Neuron (in vitro differentiated cells): ENCODE measurements around the gene SELP.

ENCODE experiments used
- H2AFZ ChIP-seq: one replicate; pipeline ENCODE4 v1.6.1; 2013; ENCODE audit warnings: low read depth, mild to moderate bottlenecking, inconsistent platforms, low read length, moderate library complexity
- H3K27me3 ChIP-seq: one replicate; pipeline ENCODE4 v1.6.1; 2013; ENCODE audit warnings: low read length; ENCODE audit not compliant: insufficient read depth
- H3K36me3 ChIP-seq: one replicate; pipeline ENCODE4 v1.6.1; 2013; ENCODE audit warnings: low read length; ENCODE audit not compliant: insufficient read depth
- H3K4me1 ChIP-seq: one replicate; pipeline ENCODE4 v1.6.1; 2013; ENCODE audit warnings: low read length; ENCODE audit not compliant: insufficient read depth
- H3K4me3 ChIP-seq: 2 replicates; pipeline ENCODE4 v1.5.1; 2013; ENCODE audit warnings: mild to moderate bottlenecking, low read length, moderate library complexity
- H3K9me3 ChIP-seq: one replicate; pipeline ENCODE4 v1.6.1; 2013; ENCODE audit warnings: low read length

The SELP gene

GRCh38 chr1:169608226-169608625 is 21.7 kb downstream of the SELP start:
- Histone ChIP-seq H3K4me1 (no peaks in the 10 kb centered on the region), H3K9me3 (no peaks in the 10 kb centered on the region), H2AFZ (no peak overlapping the region), H3K36me3 (no peaks in the 10 kb centered on the region), H3K4me3 (no peak overlapping the region), H3K27me3 (no peaks in the 10 kb centered on the region)

GRCh38 chr1:169604781-169605560 is 25.0 kb downstream of the SELP start:
- Histone ChIP-seq H3K4me1 (no peaks in the 10 kb centered on the region), H3K27me3 (no peaks in the 10 kb centered on the region), H3K36me3 (no peaks in the 10 kb centered on the region), H3K4me3 (no peak overlapping the region), H2AFZ (no peak overlapping the region), H3K9me3 (no peaks in the 10 kb centered on the region)

- H3K36me3 ChIP-seq = no peaks in the 10 kb centered on the region
- no peaks in the 10 kb centered on the region for H3K9me3 ChIP-seq
- no peak overlapping the region for H2AFZ ChIP-seq
- no peak overlapping the region for H3K4me3 ChIP-seq
- no peaks in the 10 kb centered on the region for H3K4me1 ChIP-seq
- H3K27me3 ChIP-seq = no peaks in the 10 kb centered on the region
Observed at GRCh38 chr1:169601096-169601881, 28.6 kb downstream of the SELP start.

- Histone ChIP-seq H3K27me3 (no peaks in the 10 kb centered on the region), H3K4me3 (no peak overlapping the region), H2AFZ (no peak overlapping the region), H3K36me3 (no peaks in the 10 kb centered on the region), H3K4me1 (no peaks in the 10 kb centered on the region), H3K9me3 (no peaks in the 10 kb centered on the region)
Observed at GRCh38 chr1:169595764-169596711, 33.9 kb downstream of the SELP start.

- Histone ChIP-seq H3K36me3 (no peaks in the 10 kb centered on the region), H3K4me1 (no peaks in the 10 kb centered on the region), H3K9me3 (no peaks in the 10 kb centered on the region), H2AFZ (no peak overlapping the region), H3K27me3 (no peaks in the 10 kb centered on the region), H3K4me3 (no peak overlapping the region)
Observed at GRCh38 chr1:169594391-169594790, 35.5 kb downstream of the SELP start.

GRCh38 chr1:169590932-169591331 is 39.0 kb downstream of the SELP start:
- Histone ChIP-seq H3K27me3 (no peaks in the 10 kb centered on the region), H2AFZ (no peak overlapping the region), H3K4me1 (no peaks in the 10 kb centered on the region), H3K36me3 (no peaks in the 10 kb centered on the region), H3K9me3 (no peaks in the 10 kb centered on the region), H3K4me3 (no peak overlapping the region)

- Histone ChIP-seq H3K9me3 (no peaks in the 10 kb centered on the region), H3K4me3 (no peak overlapping the region), H3K27me3 (peaks cover 2% of the 10 kb centered on the region), H3K36me3 (no peaks in the 10 kb centered on the region), H3K4me1 (no peaks in the 10 kb centered on the region), H2AFZ (no peak overlapping the region)
Observed at GRCh38 chr1:169588785-169589485, 41.0 kb downstream of the SELP start.

- Histone ChIP-seq H2AFZ (no peak overlapping the region), H3K36me3 (no peaks in the 10 kb centered on the region), H3K4me3 (no peak overlapping the region), H3K9me3 (no peaks in the 10 kb centered on the region), H3K4me1 (no peaks in the 10 kb centered on the region), H3K27me3 (peaks cover 3% of the 10 kb centered on the region)
Observed at GRCh38 chr1:169588112-169588511, 41.8 kb downstream of the SELP start.

GRCh38 chr1:169586395-169587255 is 43.3 kb downstream of the SELP start, which contains the start of gene F5:
Gene F5 (minus strand): TSS chr1:169586481. CDS start chr1:169586386, 95 bp downstream.
- Histone ChIP-seq H3K36me3 (no peaks in the 10 kb centered on the region), H3K9me3 (no peaks in the 10 kb centered on the region), H2AFZ (peak within 1 kb of the TSS; percentile 63), H3K4me1 (no peaks in the 10 kb centered on the region), H3K27me3 (peaks cover 5% of the 10 kb centered on the region), H3K4me3 (no peak within 1 kb of the TSS)

GRCh38 chr1:169586067-169586394 is 43.9 kb downstream of the SELP start:
- Histone ChIP-seq H3K4me1 (no peaks in the 10 kb centered on the region), H3K27me3 (peaks cover 5% of the 10 kb centered on the region), H3K4me3 (no peak overlapping the region), H3K9me3 (no peaks in the 10 kb centered on the region), H3K36me3 (no peaks in the 10 kb centered on the region), H2AFZ (peak overlapping the region; percentile 63)

- Histone ChIP-seq H3K36me3 (no peaks in the 10 kb centered on the region), H3K4me3 (no peak overlapping the region)
Observed at GRCh38 chr1:169585181-169585580, 44.7 kb downstream of the SELP start.

More at GRCh38 chr1:169585181-169585580, 44.7 kb downstream of the SELP start:
- H3K27me3 ChIP-seq = peaks cover 5% of the 10 kb centered on the region
- no peaks in the 10 kb centered on the region for H3K4me1 ChIP-seq
- H2AFZ ChIP-seq = no peak overlapping the region
- H3K9me3 ChIP-seq = no peaks in the 10 kb centered on the region
